ENCODE data around the gene CCDC102B.

- no peak for TF ChIP-seq SMAD4 (CRISPR knock-in tag; IDR thresholded peaks at IDR 0.05)
- TF ChIP-seq CTCF (IDR thresholded peaks at IDR 0.05) = no peak
- TF ChIP-seq SP1 (CRISPR knock-in tag; conservative IDR thresholded peaks at IDR 0.05) = no peak
- TF ChIP-seq FOXK1 (CRISPR knock-in tag; IDR thresholded peaks at IDR 0.05) = no peak
- no peak for TF ChIP-seq ZMAT4 (CRISPR knock-in tag; IDR thresholded peaks at IDR 0.05)
- no peak for TF ChIP-seq FOXP4 (CRISPR knock-in tag; IDR thresholded peaks at IDR 0.05)
- TF ChIP-seq PRRX2 (CRISPR knock-in tag; IDR thresholded peaks at IDR 0.05) = no peak
- TF ChIP-seq MAX (CRISPR knock-in tag; IDR thresholded peaks at IDR 0.05) = no peak
Measured at GRCh38 chr18:68763083-68763482, 34.8 kb upstream of the CCDC102B start.

Data from WTC11 (cell line).